Esophagus squamous epithelium (tissue), 5 donors: ENCODE measurements around the gene DUS1L. TPM values are rescaled to one million over a fixed set of nuclear protein-coding genes. Genes with fewer than 3 reads are reported as not detected.

Source experiments
- DNase-seq: peaks from one replicate; lab custom pipeline; 2025; lab: John Stamatoyannopoulos, UW
- H3K27ac ChIP-seq, 4 donors: fragments of 200-600 bp; sonication (generic); one replicate each; pipeline ENCODE4 v1.5.1; 2016 to 2019; ENCODE audit warnings: mild to moderate bottlenecking in 1 of 4
- H3K27me3 ChIP-seq, 4 donors: fragments of 200-600 bp; sonication (generic); 1 replicate in 3 of 4; 2 replicates in 1 of 4; pipeline versions ENCODE4 v1.5.1 to v1.6.0; 2017 to 2021; ENCODE audit warnings: antibody characterized with exemption in 1 of 4
- H3K36me3 ChIP-seq, 3 donors: fragments of 200-600 bp; sonication (generic); one replicate each; pipeline ENCODE4 v1.5.1; 2016 to 2019
- H3K4me1 ChIP-seq, 3 donors: fragments of 200-600 bp; sonication (generic); one replicate each; pipeline ENCODE4 v1.5.1; 2017 to 2019
- H3K4me3 ChIP-seq, 4 donors: fragments of 200-600 bp; sonication (generic); 1 replicate in 3 of 4; 2 replicates in 1 of 4; pipeline ENCODE4 v1.5.1; 2016 to 2019; ENCODE audit warnings: mild to moderate bottlenecking in 2 of 4, moderate library complexity in 1 of 4
- H3K9me3 ChIP-seq, 3 donors: fragments of 200-600 bp; sonication (generic); one replicate each; pipeline ENCODE4 v1.5.1; 2016 to 2019
- CTCF ChIP-seq, 6 experiments: fragments of 450-650 bp in 4 of 6; fragments of 200-600 bp in 2 of 6; sonication (generic) in 2 of 6; IDR thresholded peaks; one replicate each; pipeline ENCODE4 v1.5.1; 2016 to 2019; ENCODE audit warnings: antibody characterized with exemption in 6 of 6, mild to moderate bottlenecking in 4 of 6, moderate library complexity in 4 of 6
- POLR2A ChIP-seq, 4 donors: fragments of 450-650 bp; IDR thresholded peaks; one replicate each; pipeline ENCODE4 v1.6.1; 2017; ENCODE audit warnings: antibody characterized with exemption in 4 of 4, mild to moderate bottlenecking in 4 of 4, moderate library complexity in 3 of 4
- WGBS, 2 donors: methylation state at CpG; one replicate each; pipeline ENCODE4 v1.1.5; 2018; 5-methylcytosine and 5-hydroxymethylcytosine counted together
- intact Hi-C: fragments of 100-400 bp; cut with DNase I; formaldehyde crosslinking; loops from one replicate; pipeline ENCODE4 v1.15.0; 2022
- total RNA-seq, 4 donors: library from RNA; depleted of rRNA; stranded (reverse); fragments of >200 nt; gene quantifications; one replicate each; pipeline ENCODE4 v1.1.0, GENCODE V29; 2016
- donor health status: DM: yes; HTN: yes; CAD: no.

DUS1L gene
- total RNA-seq, 4 donors from 2014 or later = 53.3 to 125 (median 105) TPM

DNA sequence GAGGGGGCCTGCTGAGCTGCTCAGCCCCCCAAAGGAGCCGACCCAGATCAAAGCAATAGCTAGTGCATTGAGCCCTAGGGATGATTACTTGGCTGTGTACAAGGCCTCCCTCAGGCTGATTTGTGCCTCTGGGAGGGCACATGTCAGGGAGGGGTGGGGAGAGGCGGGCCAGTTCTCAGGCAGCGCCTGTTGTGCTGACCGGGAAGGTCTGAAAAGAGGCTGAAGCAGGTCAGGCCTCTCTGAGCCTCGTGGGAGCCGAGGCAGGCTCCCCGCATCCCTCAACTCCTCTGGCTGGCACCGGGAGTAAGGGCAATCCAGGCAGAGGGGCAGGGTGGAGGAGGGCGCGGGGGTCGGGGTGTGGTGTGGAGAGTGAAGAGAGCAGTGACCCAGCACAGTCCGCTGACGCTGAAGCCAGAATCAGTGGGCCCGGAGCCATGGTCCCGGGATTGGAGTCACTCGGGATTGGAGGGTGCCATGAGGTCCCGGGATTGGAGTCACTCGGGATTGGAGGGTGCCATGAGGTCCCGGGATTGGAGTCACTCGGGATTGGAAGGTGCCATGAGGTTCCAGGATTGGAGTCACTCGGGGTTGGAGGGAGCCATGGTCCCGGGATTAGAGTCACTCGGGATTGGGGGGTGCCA, 31.1 kb downstream of the DUS1L start:
- no peak overlapping the region for H3K4me3 ChIP-seq
- no peaks in the 10 kb centered on the region for H3K9me3 ChIP-seq
- DNase-seq = no peak
- WGBS, 2 donors = 77 to 88% methylated on average over 15 of the region's 23 CpGs
- peaks cover 0 to 20% (median 0%) of the 10 kb centered on the region in 3 donors for H3K36me3 ChIP-seq
- no peak overlapping the region for H3K27ac ChIP-seq
- peaks cover 0 to 7% (median 0%) of the 10 kb centered on the region in 4 donors for H3K27me3 ChIP-seq
- TF ChIP-seq CTCF (IDR thresholded peaks at IDR 0.05) (no peak), POLR2A (IDR thresholded peaks at IDR 0.05) (no peak)
- intact Hi-C loops = no loop called here
- H3K4me1 ChIP-seq = peaks cover 31 to 74% (median 38%) of the 10 kb centered on the region in 3 donors

- intact Hi-C loops = no loop called here
- Histone ChIP-seq H3K27me3 (peaks cover 0 to 7% (median 0%) of the 10 kb centered on the region in 4 donors), H3K36me3 (peaks cover 0 to 20% (median 0%) of the 10 kb centered on the region in 3 donors), H3K9me3 (no peaks in the 10 kb centered on the region), H3K4me3 (no peak overlapping the region), H3K27ac (no peak overlapping the region), H3K4me1 (peaks cover 31 to 75% (median 38%) of the 10 kb centered on the region in 3 donors)
- WGBS, 2 donors = no CpG with 5 or more reads among the region's 38 CpGs
- no peak for DNase-seq
- TF ChIP-seq POLR2A (IDR thresholded peaks at IDR 0.05) = no peak
- TF ChIP-seq CTCF (IDR thresholded peaks at IDR 0.05) = no peak
These were observed 32.1 kb downstream of the DUS1L start for GRCh38 chr17:82033359-82034085.

GRCh38 chr17:82031885-82032627, 33.5 kb downstream of the DUS1L start:
- intact Hi-C loops = loop anchor here (2.0 kb wide), 1 partner anchor 121 kb away; no protein-coding TSS in a partner anchor
- DNase-seq = no peak
- 0% methylated on average over 7 of the region's 59 CpGs; no CpG with 5 or more reads in 1 of the 2 donors for WGBS, 2 donors
- H3K4me1 ChIP-seq = peaks cover 27 to 65% (median 33%) of the 10 kb centered on the region in 3 donors
- H3K36me3 ChIP-seq = peaks cover 0 to 30% (median 0%) of the 10 kb centered on the region in 3 donors
- no peaks in the 10 kb centered on the region for H3K9me3 ChIP-seq
- peak overlapping the region; percentile 17 to 71 (median 60) for H3K4me3 ChIP-seq
- TF ChIP-seq POLR2A (IDR thresholded peaks at IDR 0.05) (no peak), CTCF (IDR thresholded peaks at IDR 0.05) (no peak)
- H3K27ac ChIP-seq = peak overlapping the region in 2 of 4 donors; percentile 68 to 80
- peaks cover 0 to 7% (median 0%) of the 10 kb centered on the region in 4 donors for H3K27me3 ChIP-seq

DNA sequence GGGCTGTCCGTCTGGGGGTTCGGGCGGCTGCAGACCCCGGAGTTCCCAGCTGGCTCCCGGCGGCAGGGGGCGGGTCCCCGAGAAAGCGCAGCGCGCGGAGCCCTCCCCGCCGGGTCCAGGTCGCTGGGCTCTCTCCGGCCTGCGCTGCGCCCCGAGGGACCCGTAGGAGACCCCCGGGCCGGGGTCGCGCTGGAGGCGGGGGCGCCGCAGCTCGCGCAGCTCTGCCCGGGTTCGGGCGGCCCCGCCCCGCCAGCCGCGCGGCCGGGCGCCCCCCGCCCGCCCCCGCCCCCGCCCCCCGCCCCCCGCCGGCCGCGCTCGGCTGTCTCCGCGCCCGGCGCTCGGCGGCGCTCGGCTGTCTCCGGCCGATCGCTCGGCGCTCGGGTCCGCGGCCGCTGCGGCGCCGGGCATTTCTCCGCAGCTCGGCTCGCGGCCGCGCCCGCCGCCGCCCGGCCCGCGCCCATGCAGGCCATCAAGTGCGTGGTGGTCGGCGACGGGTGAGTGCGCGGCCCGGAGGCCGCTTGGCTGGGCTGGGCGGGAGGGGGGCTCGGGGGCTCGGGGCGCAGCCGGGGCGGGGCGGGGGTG, 34.2 kb downstream of the DUS1L start, which contains the start of gene RAC3:
RAC3 (plus strand) TSS at position 376 of the 582 bp plus-strand sequence; CDS start at position 460, 84 bp downstream.
- TF ChIP-seq POLR2A (IDR thresholded peaks at IDR 0.05) (no peak), CTCF (IDR thresholded peaks at IDR 0.05) (no peak)
- Histone ChIP-seq H3K4me1 (peaks cover 20 to 58% (median 28%) of the 10 kb centered on the region in 3 donors), H3K27ac (peak within 1 kb of the TSS; percentile 70 to 88 (median 79)), H3K36me3 (peaks cover 0 to 33% (median 0%) of the 10 kb centered on the region in 3 donors), H3K27me3 (peaks cover 0 to 7% (median 0%) of the 10 kb centered on the region in 4 donors), H3K4me3 (peak within 1 kb of the TSS; percentile 47 to 71 (median 60)), H3K9me3 (no peaks in the 10 kb centered on the region)
- WGBS, 2 donors = no CpG with 5 or more reads among the region's 96 CpGs
- no peak for DNase-seq
- intact Hi-C loops = loop anchor here (2.0 kb wide), 1 partner anchor 121 kb away; no protein-coding TSS in a partner anchor
